HG02623 (cell line): ENCODE measurements around the gene RAD18.

Experiments used
- ATAC-seq: cut with Tn5 transposase; IDR thresholded peaks from one replicate; pipeline ENCODE4 v1.9.1; 2021; ENCODE audit warnings: moderate library complexity; ENCODE audit not compliant: unreplicated experiment

The RAD18 gene

DNA sequence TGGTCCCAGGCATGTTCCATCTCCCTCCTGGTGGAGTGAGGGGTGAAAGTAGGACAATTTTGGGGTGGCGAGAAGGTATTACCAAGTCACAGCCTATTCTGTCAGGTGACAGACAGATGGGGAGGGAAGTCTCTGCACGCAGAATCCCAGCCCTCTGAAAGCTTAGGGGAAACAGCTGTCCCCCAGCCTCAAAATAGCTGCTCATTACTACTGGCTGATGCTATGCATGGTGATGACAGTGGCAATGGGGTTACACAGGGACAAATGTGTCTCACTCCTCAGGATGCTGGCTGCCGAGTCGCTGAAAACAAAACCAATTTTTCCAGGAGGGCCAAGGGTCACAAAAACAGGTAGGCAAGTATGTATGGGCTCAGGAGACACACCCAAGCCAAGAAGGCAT, 125.0 kb downstream of the RAD18 start:
- ATAC-seq: no peak

DNA sequence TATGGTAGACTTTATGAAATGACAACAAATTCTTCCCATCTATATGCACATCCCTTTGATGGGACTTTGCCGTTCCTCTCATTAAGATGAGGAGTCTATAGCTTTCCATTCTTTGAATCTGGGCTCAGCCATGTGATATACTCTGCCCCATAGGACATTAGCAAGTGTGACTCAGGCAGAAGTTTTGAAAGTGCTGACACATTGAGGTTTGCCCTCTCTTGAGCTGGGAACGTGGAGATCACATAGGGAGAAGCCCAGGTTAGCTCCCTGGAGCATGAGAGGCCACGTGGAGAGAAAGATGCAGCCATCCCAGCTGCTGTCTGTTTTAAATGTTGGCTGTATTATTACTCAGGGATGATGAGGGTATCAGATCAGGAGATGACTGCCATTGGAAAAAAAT, 126.1 kb downstream of the RAD18 start:
- no peak for ATAC-seq

GRCh38 chr3:8836096-8836495, 127.2 kb downstream of the RAD18 start:
- no peak for ATAC-seq

DNA sequence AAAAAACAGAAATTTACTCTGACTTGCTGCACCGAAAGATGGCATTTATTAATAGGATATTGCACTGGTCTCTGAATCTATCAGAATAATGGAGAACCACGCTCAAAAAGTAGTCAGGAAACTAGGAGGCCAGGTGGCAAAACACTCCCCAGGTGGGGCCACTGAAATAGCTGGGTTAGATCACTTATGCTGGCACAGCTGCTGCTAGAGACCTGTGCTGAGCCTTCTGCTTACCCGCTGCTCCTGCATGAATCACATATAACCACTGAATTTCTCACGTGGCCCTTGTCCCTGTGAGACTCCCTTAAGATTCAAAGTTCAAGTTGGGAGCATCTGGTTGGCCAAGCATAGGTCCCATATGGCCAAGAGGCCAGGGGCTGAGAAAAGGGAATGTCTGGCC, 127.9 kb downstream of the RAD18 start:
- no peak for ATAC-seq

DNA sequence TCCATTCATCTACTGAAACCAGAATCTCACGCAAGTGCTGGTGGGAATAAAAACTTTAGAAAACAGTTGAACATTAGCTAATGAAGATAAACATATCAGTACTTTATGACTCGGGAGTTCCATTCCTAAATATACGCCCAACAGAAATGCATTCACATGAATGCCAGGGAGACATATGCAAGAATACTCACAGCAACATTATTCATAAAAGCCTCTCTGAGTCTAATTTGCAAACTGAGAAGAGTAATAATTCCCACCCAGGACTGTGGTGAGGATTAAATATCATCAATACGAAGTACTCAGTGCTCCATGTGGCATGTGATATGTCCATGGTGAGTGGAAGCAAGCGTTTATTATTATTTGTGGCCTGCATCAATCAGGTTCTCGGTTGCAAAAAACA, 128.3 kb downstream of the RAD18 start:
- no peak for ATAC-seq

- no peak for ATAC-seq
These were observed 135.6 kb downstream of the RAD18 start for GRCh38 chr3:8827641-8828040.
